Astrocyte (in vitro differentiated cells and primary cell): ENCODE measurements around the gene OSBPL5. TPM values are rescaled to one million over a fixed set of nuclear protein-coding genes. Genes with fewer than 3 reads are reported as not detected.

ENCODE experiments used
- DNase-seq: peaks from one replicate; pipeline ENCODE4 v3.0.0-alpha.2; 2010; ENCODE audit warnings: low read depth
- FAIRE-seq: peaks from 2 replicates; lab custom pipeline; 2011; peaks lifted over from hg19 to GRCh38; lab: Jason Lieb, UNC
- H2AFZ ChIP-seq: 2 replicates; pipeline ENCODE4 v1.6.0; 2012; ENCODE audit warnings: low read depth, low read length, inconsistent platforms
- H3K27ac ChIP-seq: 2 replicates; pipeline ENCODE4 v1.5.1; 2011; ENCODE audit warnings: low read depth, low read length, inconsistent platforms
- H3K27me3 ChIP-seq: 2 replicates; pipeline ENCODE4 v1.6.0; 2011; ENCODE audit warnings: low read length, inconsistent platforms; ENCODE audit not compliant: insufficient read depth
- H3K36me3 ChIP-seq: 2 replicates; pipeline ENCODE4 v1.5.1; 2011; ENCODE audit warnings: low read length, inconsistent platforms; ENCODE audit not compliant: insufficient read depth
- H3K4me1 ChIP-seq: 2 replicates; pipeline ENCODE4 v1.5.1; 2011; ENCODE audit warnings: low read length, inconsistent platforms; ENCODE audit not compliant: insufficient read depth
- H3K4me2 ChIP-seq: 2 replicates; pipeline ENCODE4 v1.6.0; 2012; ENCODE audit warnings: low read length, inconsistent platforms
- H3K4me3 ChIP-seq: 2 replicates; pipeline ENCODE4 v1.5.1; 2011; ENCODE audit warnings: low read depth, mild to moderate bottlenecking, low read length, inconsistent platforms; ENCODE audit not compliant: insufficient read depth
- H3K79me2 ChIP-seq: 2 replicates; pipeline ENCODE4 v1.6.0; 2012; ENCODE audit warnings: mild to moderate bottlenecking, low read length, inconsistent platforms; ENCODE audit not compliant: insufficient read depth
- H3K9ac ChIP-seq: 2 replicates; pipeline ENCODE4 v1.6.0; 2012; ENCODE audit warnings: mild to moderate bottlenecking, low read length, inconsistent platforms
- H3K9me3 ChIP-seq: 2 replicates; pipeline ENCODE4 v1.5.1; 2012; ENCODE audit warnings: low read depth, mild to moderate bottlenecking, low read length, inconsistent platforms; ENCODE audit not compliant: insufficient read depth
- H4K20me1 ChIP-seq: 2 replicates; pipeline ENCODE4 v1.6.0; 2012; ENCODE audit warnings: low read length, inconsistent platforms; ENCODE audit not compliant: insufficient read depth
- H3K27ac Mint-ChIP-seq: one replicate; pipeline ENCODE4 v1.8.0; 2021; ENCODE audit warnings: mild to moderate bottlenecking, mixed read lengths; ENCODE audit not compliant: unreplicated experiment
- H3K27me3 Mint-ChIP-seq: one replicate; pipeline ENCODE4 v1.8.0; 2021; ENCODE audit warnings: low read depth, mixed read lengths; ENCODE audit not compliant: unreplicated experiment
- H3K36me3 Mint-ChIP-seq: one replicate; pipeline ENCODE4 v1.8.0; 2021; ENCODE audit warnings: low read depth, mixed read lengths; ENCODE audit not compliant: unreplicated experiment
- H3K4me1 Mint-ChIP-seq: one replicate; pipeline ENCODE4 v1.8.0; 2021; ENCODE audit warnings: low read depth, mixed read lengths; ENCODE audit not compliant: unreplicated experiment
- H3K4me3 Mint-ChIP-seq: one replicate; pipeline ENCODE4 v1.8.0; 2021; ENCODE audit warnings: mild to moderate bottlenecking, moderate library complexity, mixed read lengths; ENCODE audit not compliant: unreplicated experiment
- H3K9me3 Mint-ChIP-seq: one replicate; pipeline ENCODE4 v1.8.0; 2021; ENCODE audit warnings: mild to moderate bottlenecking, mixed read lengths; ENCODE audit not compliant: unreplicated experiment
- EZH2 ChIP-seq: IDR thresholded peaks from 2 replicates; pipeline ENCODE4 v1.6.1; 2012; ENCODE audit warnings: mild to moderate bottlenecking, low read length, inconsistent platforms; ENCODE audit not compliant: insufficient read depth
- total RNA-seq: library from RNA; stranded (reverse); gene quantifications from 2 replicates; pipeline ENCODE4 v1.2.1, GENCODE V29; 2021
- TF ChIP-seq, protein P1 (sequence below): IDR thresholded peaks from 2 replicates; pipeline ENCODE4 v1.5.1; 2011; ENCODE audit warnings: low read depth, mild to moderate bottlenecking, inconsistent platforms, low read length, moderate library complexity; ENCODE audit not compliant: insufficient read depth

Gene OSBPL5
- total RNA-seq, 1 donor from 2014 or later = 29.0 TPM

DNA sequence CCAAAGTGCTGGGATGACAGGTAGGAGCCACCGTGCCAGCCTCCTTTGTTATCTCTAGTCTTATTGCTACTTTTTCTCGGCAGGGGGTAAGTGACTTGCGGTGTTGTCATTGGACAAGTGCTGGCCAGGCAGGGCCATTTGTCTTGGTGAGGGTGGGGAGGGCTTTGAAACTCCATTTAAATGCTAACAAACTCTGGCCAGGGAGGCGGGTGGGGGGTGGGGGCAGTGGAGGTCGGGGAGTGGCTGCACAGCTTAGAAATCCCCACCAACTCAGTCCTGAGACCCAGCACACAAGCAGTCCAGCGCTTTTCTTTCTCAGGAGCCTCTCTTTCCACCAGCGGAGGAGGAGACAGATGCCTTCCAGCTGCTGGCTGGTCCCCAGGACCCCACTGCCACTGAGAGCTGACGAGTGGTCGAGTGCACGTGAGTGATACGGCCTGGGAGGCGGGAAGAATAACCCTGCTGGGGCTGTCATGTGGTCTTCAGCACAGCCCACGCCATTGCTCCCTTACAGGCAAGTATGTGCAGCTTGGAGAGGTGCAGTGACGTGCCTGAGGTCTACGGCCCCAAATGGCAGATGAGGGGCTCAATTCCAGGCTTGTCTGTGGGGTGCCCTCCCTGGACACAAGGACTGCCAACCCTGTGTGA is 24.2 kb upstream of the OSBPL5 start:
- no peak for FAIRE-seq

DNA sequence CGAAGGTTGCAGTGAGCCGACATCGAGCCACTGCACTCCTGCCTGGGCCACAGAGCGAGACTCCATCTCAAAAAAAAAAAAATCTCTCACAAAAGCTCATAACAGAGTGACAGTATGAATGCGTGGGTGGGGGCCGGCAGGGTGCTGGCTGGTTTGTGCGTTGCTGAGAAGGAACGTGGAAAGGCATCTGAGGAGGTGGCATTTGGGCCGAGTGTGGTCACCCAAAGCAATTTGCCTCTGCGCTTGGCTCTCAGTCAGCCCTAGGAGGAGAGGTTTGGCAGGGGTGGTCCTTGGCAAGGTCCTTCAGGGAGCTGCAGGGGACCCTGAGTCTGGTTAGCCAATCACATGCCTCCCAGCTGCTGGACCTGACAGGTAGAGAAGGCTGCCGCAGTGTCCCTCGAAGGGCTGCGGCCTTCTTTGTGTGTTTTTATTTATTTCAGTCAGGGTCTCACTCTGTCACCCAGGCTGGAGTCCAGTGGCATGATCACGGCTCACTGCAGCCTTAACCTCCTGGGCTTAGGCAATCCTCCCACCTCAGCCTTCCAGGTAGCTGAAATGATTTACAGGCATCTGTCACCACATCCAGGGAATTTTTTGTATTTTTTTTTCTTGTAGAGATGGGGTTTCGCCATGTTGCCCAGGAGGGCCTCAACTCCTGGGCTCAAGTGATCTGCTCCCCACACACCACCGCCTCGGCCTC is 23.5 kb upstream of the OSBPL5 start:
- H3K4me1 Mint-ChIP-seq = no peaks in the 10 kb centered on the region

More for the DNA sequence above, 24.2 kb upstream of the OSBPL5 start:
- Mint-ChIP-seq H3K27ac (no peak overlapping the region), H3K27me3 (peaks cover 21% of the 10 kb centered on the region), H3K9me3 (peaks cover 3% of the 10 kb centered on the region), H3K4me1 (no peaks in the 10 kb centered on the region), H3K36me3 (peaks cover 3% of the 10 kb centered on the region), H3K4me3 (no peak overlapping the region)
- Histone ChIP-seq H3K27me3 (peaks cover 8% of the 10 kb centered on the region), H2AFZ (no peak overlapping the region), H3K79me2 (no peaks in the 10 kb centered on the region), H3K4me2 (no peak overlapping the region), H3K4me1 (no peaks in the 10 kb centered on the region), H3K4me3 (no peak overlapping the region), H3K36me3 (no peaks in the 10 kb centered on the region), H3K27ac (no peak overlapping the region), H3K9ac (no peak overlapping the region), H4K20me1 (no peaks in the 10 kb centered on the region), H3K9me3 (peaks cover 5% of the 10 kb centered on the region)
- no peak for DNase-seq
- TF ChIP-seq, protein P1, sequence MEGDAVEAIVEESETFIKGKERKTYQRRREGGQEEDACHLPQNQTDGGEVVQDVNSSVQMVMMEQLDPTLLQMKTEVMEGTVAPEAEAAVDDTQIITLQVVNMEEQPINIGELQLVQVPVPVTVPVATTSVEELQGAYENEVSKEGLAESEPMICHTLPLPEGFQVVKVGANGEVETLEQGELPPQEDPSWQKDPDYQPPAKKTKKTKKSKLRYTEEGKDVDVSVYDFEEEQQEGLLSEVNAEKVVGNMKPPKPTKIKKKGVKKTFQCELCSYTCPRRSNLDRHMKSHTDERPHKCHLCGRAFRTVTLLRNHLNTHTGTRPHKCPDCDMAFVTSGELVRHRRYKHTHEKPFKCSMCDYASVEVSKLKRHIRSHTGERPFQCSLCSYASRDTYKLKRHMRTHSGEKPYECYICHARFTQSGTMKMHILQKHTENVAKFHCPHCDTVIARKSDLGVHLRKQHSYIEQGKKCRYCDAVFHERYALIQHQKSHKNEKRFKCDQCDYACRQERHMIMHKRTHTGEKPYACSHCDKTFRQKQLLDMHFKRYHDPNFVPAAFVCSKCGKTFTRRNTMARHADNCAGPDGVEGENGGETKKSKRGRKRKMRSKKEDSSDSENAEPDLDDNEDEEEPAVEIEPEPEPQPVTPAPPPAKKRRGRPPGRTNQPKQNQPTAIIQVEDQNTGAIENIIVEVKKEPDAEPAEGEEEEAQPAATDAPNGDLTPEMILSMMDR = no peak
- TF ChIP-seq EZH2 = no peak

More for the DNA sequence above, 23.5 kb upstream of the OSBPL5 start:
- peaks cover 3% of the 10 kb centered on the region for H3K36me3 Mint-ChIP-seq
- no peak overlapping the region for H2AFZ ChIP-seq
- no peak overlapping the region for H3K9ac ChIP-seq
- TF ChIP-seq EZH2 = no peak
- TF ChIP-seq, protein P1 = no peak
- no peak overlapping the region for H3K4me3 ChIP-seq
- H3K27me3 Mint-ChIP-seq = peaks cover 21% of the 10 kb centered on the region
- no peaks in the 10 kb centered on the region for H3K4me1 ChIP-seq
- peaks cover 8% of the 10 kb centered on the region for H3K27me3 ChIP-seq
- H3K4me2 ChIP-seq = no peak overlapping the region
- no peak overlapping the region for H3K27ac Mint-ChIP-seq
- H3K36me3 ChIP-seq = no peaks in the 10 kb centered on the region
- H3K27ac ChIP-seq = no peak overlapping the region
- H3K9me3 Mint-ChIP-seq = peaks cover 3% of the 10 kb centered on the region
- no peak overlapping the region for H3K4me3 Mint-ChIP-seq
- H3K9me3 ChIP-seq = peaks cover 5% of the 10 kb centered on the region
- H4K20me1 ChIP-seq = no peaks in the 10 kb centered on the region
- H3K79me2 ChIP-seq = no peaks in the 10 kb centered on the region
- peak; percentile 10 for DNase-seq
- FAIRE-seq = no peak
